Stimulated activated CD8-positive, alpha-beta memory T cell treated with anti-CD3 and anti-CD28 coated beads, Interleukin-4, amount 100 ng/mL, for 4 hours (primary cell): Measurements from ENCODE around the gene SRPRB.

Experiments used
- DNase-seq, 2 donors: peaks; one replicate each; pipeline ENCODE4 v3.0.0-alpha.2; 2020; ENCODE audit warnings: low read depth in 2 of 2, low spot score in 1 of 2

Gene SRPRB, protein sequence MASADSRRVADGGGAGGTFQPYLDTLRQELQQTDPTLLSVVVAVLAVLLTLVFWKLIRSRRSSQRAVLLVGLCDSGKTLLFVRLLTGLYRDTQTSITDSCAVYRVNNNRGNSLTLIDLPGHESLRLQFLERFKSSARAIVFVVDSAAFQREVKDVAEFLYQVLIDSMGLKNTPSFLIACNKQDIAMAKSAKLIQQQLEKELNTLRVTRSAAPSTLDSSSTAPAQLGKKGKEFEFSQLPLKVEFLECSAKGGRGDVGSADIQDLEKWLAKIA

GRCh38 chr3:133805702-133806475, at the start of gene SRPRB:
TSS of gene SRPRB (plus strand) at chr3:133805815. CDS start at chr3:133805849, 34 bp downstream.
- peak; percentile 92 to 94 for DNase-seq

GRCh38 chr3:133756716-133757694, 48.6 kb upstream of the SRPRB start:
- DNase-seq: no peak

GRCh38 chr3:133757701-133758567, 47.7 kb upstream of the SRPRB start:
- DNase-seq: no peak

DNA sequence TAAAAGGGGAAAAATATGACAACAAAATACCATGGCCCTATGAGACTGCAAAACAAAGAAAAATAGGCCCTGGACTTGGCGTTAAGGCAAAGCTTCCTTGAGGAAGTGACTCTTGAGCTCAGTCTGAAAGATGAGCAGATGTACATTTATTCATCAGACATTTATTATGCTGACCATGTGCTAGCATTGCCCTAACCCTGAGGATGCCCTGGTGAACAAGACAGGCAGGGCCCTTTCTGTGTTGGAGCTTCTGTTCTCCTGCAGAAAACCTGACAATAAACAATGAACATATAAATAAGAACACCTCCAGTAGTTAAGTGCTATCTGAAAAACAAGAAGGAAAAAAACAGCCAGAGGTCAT, 47.1 kb upstream of the SRPRB start:
- no peak for DNase-seq

GRCh38 chr3:133758964-133759739, 46.5 kb upstream of the SRPRB start:
- DNase-seq: no peak

DNA sequence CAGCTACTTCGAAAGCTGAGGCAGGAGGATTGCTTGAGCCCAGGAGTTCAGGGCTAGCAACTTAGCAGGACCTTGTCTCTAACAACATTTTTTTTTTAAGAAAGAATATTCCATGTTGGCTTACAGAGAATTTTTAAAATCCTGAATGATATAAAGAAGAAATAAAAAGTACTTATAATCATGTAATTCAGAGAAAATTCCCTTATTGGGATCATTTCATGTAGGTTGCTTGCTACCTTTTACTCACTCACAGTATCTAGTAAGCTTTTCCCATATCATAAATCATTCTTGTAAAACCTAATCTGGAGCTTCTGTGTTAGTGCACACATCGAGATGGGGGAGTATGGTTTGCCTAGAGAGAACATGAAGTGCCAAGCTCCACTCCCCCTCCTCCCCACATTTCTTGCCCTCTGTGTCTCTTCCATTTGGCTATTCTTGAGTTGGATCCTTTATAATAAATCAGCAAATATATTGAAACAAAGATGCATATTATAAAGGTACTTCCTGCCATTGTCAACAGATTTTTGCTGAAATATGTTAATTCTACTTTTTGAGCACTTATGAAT, 45.8 kb upstream of the SRPRB start:
- DNase-seq: no peak

DNA sequence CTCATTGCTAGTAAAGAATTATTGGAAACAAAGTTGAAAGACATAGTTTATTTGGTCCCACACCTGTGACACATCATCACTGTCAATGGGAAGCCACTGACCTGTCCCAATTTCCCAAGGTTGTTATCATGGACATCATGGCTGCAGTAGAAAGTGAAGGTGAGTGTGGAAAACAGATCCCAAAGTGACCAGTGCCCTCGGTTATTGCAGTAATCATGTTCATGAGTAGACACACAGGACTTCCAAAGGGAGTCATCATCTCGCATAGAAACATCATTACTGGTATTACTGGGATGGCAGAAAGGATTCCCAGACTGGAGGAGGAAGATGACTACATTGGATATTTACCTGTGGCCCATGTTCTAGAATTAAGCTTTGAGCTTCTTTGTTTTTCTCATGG, 44.7 kb upstream of the SRPRB start:
- no peak for DNase-seq

DNA sequence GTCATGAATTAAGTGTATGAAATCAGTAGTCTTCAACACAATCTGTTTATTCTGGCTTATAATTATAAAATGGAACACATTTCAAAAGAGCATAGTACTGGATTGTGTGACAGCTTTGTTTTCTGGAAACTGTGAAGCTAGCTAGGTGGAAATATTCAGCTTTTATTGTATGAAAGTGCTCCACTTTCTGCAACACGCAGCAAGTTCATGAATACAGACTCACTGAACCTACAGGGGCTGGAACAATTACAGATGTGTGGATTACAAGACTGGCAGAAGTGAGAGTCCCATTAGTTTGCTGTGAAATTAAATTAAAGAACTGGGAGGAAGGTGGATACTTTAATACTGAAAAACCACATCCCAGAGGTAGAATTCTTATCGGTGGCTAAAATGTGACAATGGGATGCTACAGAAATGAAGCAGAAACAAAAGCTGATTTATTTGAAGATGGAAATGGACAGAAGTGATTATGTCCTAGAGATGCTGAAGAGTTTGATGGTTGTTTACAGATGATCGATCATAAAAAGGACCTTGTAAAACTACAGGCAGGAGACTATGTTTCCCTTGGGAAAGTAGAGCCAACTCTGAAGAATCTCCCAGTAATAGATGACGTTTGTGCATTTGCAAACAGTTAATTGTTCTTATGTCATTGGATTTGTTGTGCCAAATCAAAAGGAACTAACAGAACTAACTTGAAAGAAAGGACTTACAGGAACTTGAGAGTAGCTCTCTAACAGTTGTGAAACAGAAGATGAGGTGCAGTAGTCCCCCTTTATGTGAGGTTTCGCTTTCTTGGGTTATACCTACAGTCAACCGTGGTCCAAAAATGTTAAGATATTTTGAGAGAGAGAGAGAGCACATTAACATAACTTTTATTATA, 43.8 kb upstream of the SRPRB start:
- DNase-seq: no peak

DNA sequence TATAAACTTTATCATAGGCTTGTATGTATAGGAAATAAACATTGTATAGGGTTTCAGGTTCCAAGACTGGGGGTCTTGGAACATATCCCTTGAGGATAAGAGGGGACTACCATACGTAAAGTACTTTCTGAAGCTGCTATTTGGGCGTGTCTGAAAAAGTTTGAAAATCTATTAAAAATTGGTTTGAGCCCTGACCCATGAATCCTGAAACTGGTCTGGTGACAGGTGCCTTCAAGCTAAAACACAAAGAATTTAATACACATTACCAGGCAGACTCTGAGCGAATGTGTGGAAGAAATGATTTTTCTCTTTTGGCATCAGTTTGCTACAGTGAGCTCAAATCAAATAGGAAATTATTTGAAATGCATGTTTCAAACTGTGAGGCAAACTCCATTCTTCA, 43.1 kb upstream of the SRPRB start:
- DNase-seq: no peak

- DNase-seq: no peak
These were observed 41.6 kb upstream of the SRPRB start for GRCh38 chr3:133763797-133764683.

DNA sequence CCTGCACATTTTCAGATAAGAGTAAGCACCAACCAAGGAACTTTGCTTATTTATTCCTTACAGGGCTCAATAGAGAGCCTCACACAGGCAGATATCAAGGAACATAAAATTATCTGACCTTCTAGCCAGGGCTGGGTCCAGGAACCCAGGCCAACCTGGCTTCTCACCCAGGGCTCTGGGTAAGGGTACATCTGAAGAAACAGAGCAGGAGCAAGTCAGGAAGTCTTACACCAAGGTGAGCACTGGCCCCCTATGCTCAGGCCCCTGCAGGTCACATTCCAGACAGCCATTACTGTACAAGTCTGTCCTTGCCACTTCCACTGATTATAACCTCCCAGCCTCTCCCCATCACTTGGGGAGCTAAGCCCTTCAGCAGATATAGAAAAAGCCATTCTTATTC, 40.4 kb upstream of the SRPRB start:
- no peak for DNase-seq

GRCh38 chr3:133767607-133768006, 38.0 kb upstream of the SRPRB start:
- DNase-seq: no peak

- no peak for DNase-seq
These were observed 36.1 kb upstream of the SRPRB start for GRCh38 chr3:133769536-133769935.

GRCh38 chr3:133773732-133774131, 31.9 kb upstream of the SRPRB start:
- no peak for DNase-seq

- no peak for DNase-seq
These were observed 30.3 kb upstream of the SRPRB start for GRCh38 chr3:133775309-133775708.

DNA sequence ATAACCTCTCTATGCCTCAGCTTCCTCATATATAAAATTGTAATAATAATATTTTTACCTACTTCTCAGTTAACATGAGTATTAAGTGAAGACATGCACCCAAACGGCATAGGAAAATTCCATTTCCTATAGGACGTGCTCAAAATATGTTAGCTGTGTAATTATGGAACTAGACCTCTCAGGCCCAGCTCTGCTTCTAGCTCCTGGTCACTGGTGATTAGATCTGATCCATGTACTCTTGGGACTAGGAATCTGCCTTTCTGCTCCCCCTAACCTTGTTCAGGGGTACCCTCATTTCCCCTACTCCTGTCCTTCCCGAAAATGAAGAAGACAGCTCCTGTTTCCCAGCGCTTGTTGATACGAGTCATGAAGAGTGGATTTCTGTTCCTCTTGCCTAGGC, 29.8 kb upstream of the SRPRB start:
- DNase-seq: no peak

GRCh38 chr3:133776794-133777438, 28.7 kb upstream of the SRPRB start:
- DNase-seq: no peak
